Endodermal cell (in vitro differentiated cells): ENCODE data around the gene NGRN. TPM values are rescaled to one million over a fixed set of nuclear protein-coding genes. Genes with fewer than 3 reads are reported as not detected.
"Not testable (repeated sequence)": the region's sequence is repeated elsewhere in the genome, so short reads cannot be mapped to it uniquely, and the experiment has no call there.

Experiments
- DNase-seq: peaks from one replicate; pipeline ENCODE4 v3.0.0-alpha.2; 2017
- H3K27ac ChIP-seq: 2 replicates; pipeline ENCODE4 v1.5.1; 2013; ENCODE audit warnings: mild to moderate bottlenecking, low read depth, low read length, moderate library complexity
- H3K27me3 ChIP-seq: 2 replicates; pipeline ENCODE4 v1.6.1; 2013; ENCODE audit warnings: mild to moderate bottlenecking, low read length, moderate library complexity; ENCODE audit not compliant: insufficient read depth, control insufficient read depth, poor library complexity, severe bottlenecking
- H3K36me3 ChIP-seq: 2 replicates; pipeline ENCODE4 v1.7.0; 2013; ENCODE audit warnings: mild to moderate bottlenecking, low read length, moderate library complexity; ENCODE audit not compliant: control insufficient read depth, insufficient read depth
- H3K4me1 ChIP-seq: one replicate; pipeline ENCODE4 v1.7.0; 2013; ENCODE audit warnings: low read length; ENCODE audit not compliant: control insufficient read depth, insufficient read depth
- H3K4me3 ChIP-seq: 2 replicates; pipeline ENCODE4 v1.5.1; 2013; ENCODE audit warnings: mild to moderate bottlenecking, low read length, moderate library complexity
- H3K9ac ChIP-seq: 2 replicates; pipeline ENCODE4 v1.6.1; 2013; ENCODE audit warnings: mild to moderate bottlenecking, low read length, moderate library complexity; ENCODE audit not compliant: poor library complexity, severe bottlenecking; ENCODE audit errors: extremely low read depth
- H3K9me3 ChIP-seq: 2 replicates; pipeline ENCODE4 v1.6.1; 2013; ENCODE audit warnings: mild to moderate bottlenecking, low read length, moderate library complexity; ENCODE audit not compliant: control insufficient read depth
- H3K27ac Mint-ChIP-seq: 2 replicates; pipeline ENCODE4 v1.8.0; 2020; ENCODE audit warnings: mixed read lengths
- H3K27me3 Mint-ChIP-seq: 2 replicates; pipeline ENCODE4 v1.8.0; 2021; ENCODE audit warnings: mild to moderate bottlenecking, mixed read lengths; ENCODE audit not compliant: insufficient read depth
- H3K36me3 Mint-ChIP-seq: 2 replicates; pipeline ENCODE4 v1.8.0; 2020; ENCODE audit warnings: low read depth, mixed read lengths
- H3K4me1 Mint-ChIP-seq: 2 replicates; pipeline ENCODE4 v1.8.0; 2020; ENCODE audit warnings: mixed read lengths
- H3K4me3 Mint-ChIP-seq: 2 replicates; pipeline ENCODE4 v1.8.0; 2020; ENCODE audit warnings: mild to moderate bottlenecking, moderate library complexity, mixed read lengths
- H3K9me3 Mint-ChIP-seq: 2 replicates; pipeline ENCODE4 v1.8.0; 2020; ENCODE audit warnings: mild to moderate bottlenecking, mixed read lengths
- WGBS, 2 experiments: methylation state at CpG; one replicate each; pipeline versions ENCODE4 v1.1.5 to v1.1.7; 2013; ENCODE audit warnings: missing lambda C conversion rate in 2 of 2, mixed read lengths in 1 of 2; ENCODE audit not compliant: insufficient coverage in 1 of 2, insufficient read length in 1 of 2; 5-methylcytosine and 5-hydroxymethylcytosine counted together
- total RNA-seq, 2 donors: library from RNA; stranded (reverse); fragmentation: NEBNext Ultra II Directional in 1 of 2; extraction: Animal tissue kit (Norgen Biotek cat#: 25700) in 1 of 2; gene quantifications; 2 replicates in 1 of 2; 3 replicates in 1 of 2; pipeline ENCODE4 v1.2.1, GENCODE V29; 2021
- TF ChIP-seq, protein P1 (sequence below): fragments of 200-600 bp; sonication (generic); conservative IDR thresholded peaks from 2 replicates; pipeline ENCODE4 v1.5.0; 2021; ENCODE audit warnings: antibody characterized with exemption, mild to moderate bottlenecking

The NGRN gene
- total RNA-seq, 2 donors from 2014 or later: 89.3 to 103 TPM

DNA sequence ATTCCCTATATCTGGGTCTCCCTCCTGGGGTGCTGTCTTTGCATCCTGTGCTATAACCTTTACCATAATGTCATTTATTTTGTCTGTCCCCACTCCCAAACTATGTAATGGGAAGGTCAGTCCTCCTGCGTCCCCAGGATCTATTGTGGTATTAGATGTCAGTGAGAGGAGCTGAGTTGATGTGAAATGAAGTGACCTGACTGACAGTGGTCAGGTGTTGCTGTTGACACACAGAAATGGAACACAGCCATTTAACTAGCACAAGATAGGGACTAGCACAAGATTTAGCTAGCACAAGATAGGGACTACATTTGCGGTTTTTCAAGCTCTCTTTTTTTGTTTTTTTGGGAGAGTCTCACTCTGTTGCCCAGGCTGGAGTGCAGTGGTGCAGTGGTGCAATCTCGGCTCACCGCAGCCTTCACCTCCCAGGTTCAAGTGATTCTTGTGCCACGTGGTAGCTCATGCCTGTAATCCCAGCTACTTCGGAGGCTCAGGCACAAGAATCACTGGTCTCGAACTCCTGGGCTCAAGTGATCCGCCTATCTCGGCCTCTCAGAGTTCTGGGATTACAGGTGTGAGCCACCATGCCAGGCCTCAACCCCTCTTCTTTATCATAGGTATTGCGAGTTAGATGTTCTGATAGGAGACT is 5.2 kb downstream of the NGRN start:
- Histone ChIP-seq H3K27ac (no peak overlapping the region), H3K27me3 (no peaks in the 10 kb centered on the region), H3K4me3 (peak overlapping the region; percentile 1), H3K9me3 (no peaks in the 10 kb centered on the region), H3K36me3 (peaks cover 61% of the 10 kb centered on the region), H3K4me1 (no peaks in the 10 kb centered on the region), H3K9ac (no peak overlapping the region)
- H3K36me3 Mint-ChIP-seq: peaks cover 68% of the 10 kb centered on the region
- no peak for DNase-seq
- no peak overlapping the region for H3K4me3 Mint-ChIP-seq
- TF ChIP-seq, protein P1, sequence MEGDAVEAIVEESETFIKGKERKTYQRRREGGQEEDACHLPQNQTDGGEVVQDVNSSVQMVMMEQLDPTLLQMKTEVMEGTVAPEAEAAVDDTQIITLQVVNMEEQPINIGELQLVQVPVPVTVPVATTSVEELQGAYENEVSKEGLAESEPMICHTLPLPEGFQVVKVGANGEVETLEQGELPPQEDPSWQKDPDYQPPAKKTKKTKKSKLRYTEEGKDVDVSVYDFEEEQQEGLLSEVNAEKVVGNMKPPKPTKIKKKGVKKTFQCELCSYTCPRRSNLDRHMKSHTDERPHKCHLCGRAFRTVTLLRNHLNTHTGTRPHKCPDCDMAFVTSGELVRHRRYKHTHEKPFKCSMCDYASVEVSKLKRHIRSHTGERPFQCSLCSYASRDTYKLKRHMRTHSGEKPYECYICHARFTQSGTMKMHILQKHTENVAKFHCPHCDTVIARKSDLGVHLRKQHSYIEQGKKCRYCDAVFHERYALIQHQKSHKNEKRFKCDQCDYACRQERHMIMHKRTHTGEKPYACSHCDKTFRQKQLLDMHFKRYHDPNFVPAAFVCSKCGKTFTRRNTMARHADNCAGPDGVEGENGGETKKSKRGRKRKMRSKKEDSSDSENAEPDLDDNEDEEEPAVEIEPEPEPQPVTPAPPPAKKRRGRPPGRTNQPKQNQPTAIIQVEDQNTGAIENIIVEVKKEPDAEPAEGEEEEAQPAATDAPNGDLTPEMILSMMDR: no peak
- peaks cover 14% of the 10 kb centered on the region for H3K4me1 Mint-ChIP-seq
- 91 to 93% methylated on average over 9 to 10 of the region's 10 CpGs for WGBS, 2 experiments
- H3K27me3 Mint-ChIP-seq: no peaks in the 10 kb centered on the region
- no peak overlapping the region for H3K27ac Mint-ChIP-seq
- H3K9me3 Mint-ChIP-seq: no peaks in the 10 kb centered on the region

DNA sequence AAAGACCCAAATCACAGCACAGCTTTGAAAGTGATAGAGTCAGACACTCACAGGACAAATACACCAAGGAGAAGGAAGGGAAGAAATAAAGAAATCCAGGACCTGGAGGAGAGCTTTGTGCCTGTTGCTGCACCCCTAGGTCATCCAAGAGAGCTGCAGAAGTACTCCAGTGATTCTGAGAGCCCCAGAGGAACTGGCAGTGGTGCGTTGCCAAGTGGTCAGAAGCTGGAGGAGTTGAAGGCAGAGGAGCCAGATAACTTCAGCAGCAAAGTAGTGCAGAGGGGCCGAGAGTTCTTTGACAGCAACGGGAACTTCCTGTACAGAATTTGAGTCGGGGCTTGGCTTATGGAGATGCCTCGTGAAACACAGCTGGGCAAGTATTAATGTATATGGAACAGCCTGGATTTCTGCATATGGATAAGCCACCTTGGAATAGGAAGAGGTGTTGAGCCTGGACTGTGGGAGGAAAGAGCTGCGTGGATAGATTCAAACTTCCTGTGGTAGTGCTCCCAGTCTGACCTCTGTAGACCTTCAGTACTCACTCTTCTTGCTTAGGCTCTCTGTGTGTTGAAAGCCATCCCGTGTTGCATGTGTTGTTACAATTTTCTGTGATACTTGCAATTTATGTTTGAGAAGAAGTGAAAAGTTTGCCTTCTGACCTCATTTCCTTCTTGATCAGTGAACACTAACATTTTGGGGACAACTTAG is 6.1 kb downstream of the NGRN start:
- H3K27ac ChIP-seq: no peak overlapping the region
- Mint-ChIP-seq H3K36me3 (peaks cover 71% of the 10 kb centered on the region), H3K4me3 (no peak overlapping the region), H3K9me3 (no peaks in the 10 kb centered on the region), H3K27ac (no peak overlapping the region), H3K27me3 (no peaks in the 10 kb centered on the region), H3K4me1 (peaks cover 14% of the 10 kb centered on the region)
- DNase-seq: no peak
- H3K36me3 ChIP-seq: peaks cover 64% of the 10 kb centered on the region
- no peaks in the 10 kb centered on the region for H3K9me3 ChIP-seq
- H3K9ac ChIP-seq: no peak overlapping the region
- TF ChIP-seq, protein P1: no peak
- H3K4me1 ChIP-seq: no peaks in the 10 kb centered on the region
- no peaks in the 10 kb centered on the region for H3K27me3 ChIP-seq
- 93 to 98% methylated on average over 6 to 7 of the region's 7 CpGs for WGBS, 2 experiments
- H3K4me3 ChIP-seq: no peak overlapping the region

DNA sequence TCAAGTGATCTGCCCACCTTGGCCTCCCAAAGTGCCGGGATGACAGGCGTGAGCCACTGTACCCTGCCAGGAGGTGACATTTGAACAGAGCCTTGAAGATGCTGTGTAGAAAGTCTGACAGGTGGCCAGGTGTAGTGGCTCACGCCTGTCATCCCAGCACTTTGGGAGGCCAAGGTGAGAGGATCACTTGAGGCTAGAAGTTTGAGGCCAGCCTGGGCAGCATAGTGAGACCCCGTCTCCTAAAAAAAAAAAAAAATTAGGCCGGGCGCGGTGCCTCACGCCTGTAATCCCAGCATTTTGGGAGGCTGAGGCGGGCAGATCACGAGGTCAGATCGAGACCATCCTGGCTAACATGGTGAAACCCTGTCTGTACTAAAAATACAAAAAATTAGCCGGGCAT is 13.0 kb downstream of the NGRN start:
- H3K27me3 ChIP-seq, H3K4me3 ChIP-seq, H3K4me3 Mint-ChIP-seq, H3K4me1 ChIP-seq, H3K27me3 Mint-ChIP-seq, H3K9ac ChIP-seq, H3K4me1 Mint-ChIP-seq, H3K27ac ChIP-seq, H3K9me3 Mint-ChIP-seq, H3K9me3 ChIP-seq, H3K36me3 ChIP-seq, H3K27ac Mint-ChIP-seq: not testable (repeated sequence)
- peak; percentile 18 for DNase-seq
- peaks cover 21% of the 10 kb centered on the region for H3K36me3 Mint-ChIP-seq
- WGBS, 2 experiments: 94 to 97% methylated on average over 5 to 12 of the region's 12 CpGs

DNA sequence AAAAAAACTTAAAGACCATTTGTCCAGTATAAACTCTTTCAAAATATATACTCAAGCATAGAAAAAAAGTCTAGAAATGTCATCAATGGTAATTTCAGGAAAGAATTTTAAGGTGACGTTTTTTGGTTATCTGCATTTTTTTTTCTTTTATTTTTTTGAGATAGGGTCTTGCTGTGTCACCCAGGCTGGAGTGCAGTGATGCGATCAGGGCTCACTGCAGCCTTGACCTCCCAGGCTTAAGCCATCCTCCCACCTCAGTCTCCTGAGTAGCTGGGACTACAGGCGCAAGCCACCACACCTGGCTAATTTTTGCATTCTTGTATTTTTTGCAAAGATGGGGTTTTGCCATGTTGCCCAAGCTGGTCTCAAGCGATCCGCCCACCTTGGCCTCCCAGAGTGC is 15.3 kb downstream of the NGRN start:
- H3K27me3 ChIP-seq, H3K4me1 Mint-ChIP-seq, H3K27me3 Mint-ChIP-seq, DNase-seq, H3K9ac ChIP-seq, H3K4me3 ChIP-seq, H3K36me3 Mint-ChIP-seq, H3K9me3 ChIP-seq, H3K4me3 Mint-ChIP-seq, H3K4me1 ChIP-seq, H3K27ac ChIP-seq, H3K9me3 Mint-ChIP-seq, H3K27ac Mint-ChIP-seq, H3K36me3 ChIP-seq: not testable (repeated sequence)
- WGBS, 2 experiments: 89 to 94% methylated on average over 3 to 5 of the region's 5 CpGs

DNA sequence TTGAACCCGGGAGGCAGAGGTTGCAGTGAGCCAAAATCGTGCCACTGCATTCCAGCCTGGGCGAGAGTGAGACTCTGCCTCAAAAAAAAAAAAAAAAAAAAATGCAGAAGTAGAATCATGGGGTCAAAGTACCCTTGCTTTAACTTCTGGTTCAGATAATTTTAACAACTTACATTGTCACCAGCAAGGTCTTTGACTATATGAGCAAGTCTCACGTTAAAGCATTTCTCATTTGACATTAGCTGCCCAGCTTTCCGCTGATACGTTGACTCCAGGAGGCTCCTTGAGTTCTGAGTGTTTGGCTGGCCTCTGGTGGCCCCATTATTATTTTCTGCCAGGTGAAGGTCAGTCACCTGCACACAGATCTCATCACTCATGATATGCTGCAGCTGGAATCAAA is 16.2 kb downstream of the NGRN start:
- not testable (repeated sequence) for H3K27me3 Mint-ChIP-seq, H3K9me3 Mint-ChIP-seq, H3K4me1 Mint-ChIP-seq, H3K9me3 ChIP-seq, H3K27ac ChIP-seq, H3K4me3 Mint-ChIP-seq, H3K4me1 ChIP-seq, H3K36me3 ChIP-seq, H3K4me3 ChIP-seq, H3K27me3 ChIP-seq, H3K9ac ChIP-seq, H3K36me3 Mint-ChIP-seq, DNase-seq, H3K27ac Mint-ChIP-seq
- WGBS, 2 experiments: 89 to 98% methylated on average over 4 to 6 of the region's 6 CpGs
